ES-I3 (cell line): ENCODE measurements around the gene KIAA1191.
A peak's percentile ranks its signal among the peaks of the same experiment; 100 is the strongest.

ENCODE experiments used
- H3K36me3 ChIP-seq: 2 replicates; pipeline ENCODE4 v1.6.1; 2013; ENCODE audit warnings: mild to moderate bottlenecking, low read length, control low read depth, moderate library complexity; ENCODE audit not compliant: insufficient read depth
- H3K4me1 ChIP-seq: 2 replicates; pipeline ENCODE4 v1.6.1; 2013; ENCODE audit warnings: mild to moderate bottlenecking, control low read depth, low read length; ENCODE audit not compliant: insufficient read depth
- H3K9ac ChIP-seq: 2 replicates; pipeline ENCODE4 v1.6.1; 2013; ENCODE audit warnings: low read depth, mild to moderate bottlenecking, low read length, moderate library complexity
- H3K9me3 ChIP-seq: 2 replicates; pipeline ENCODE4 v1.6.1; 2013; ENCODE audit warnings: mild to moderate bottlenecking, low read length, moderate library complexity; ENCODE audit not compliant: control insufficient read depth, insufficient read depth

KIAA1191 gene

GRCh38 chr5:176383961-176384360, 22.4 kb upstream of the KIAA1191 start:
- Histone ChIP-seq H3K4me1 (no peaks in the 10 kb centered on the region), H3K9me3 (no peaks in the 10 kb centered on the region), H3K36me3 (peaks cover 13% of the 10 kb centered on the region), H3K9ac (no peak overlapping the region)

DNA sequence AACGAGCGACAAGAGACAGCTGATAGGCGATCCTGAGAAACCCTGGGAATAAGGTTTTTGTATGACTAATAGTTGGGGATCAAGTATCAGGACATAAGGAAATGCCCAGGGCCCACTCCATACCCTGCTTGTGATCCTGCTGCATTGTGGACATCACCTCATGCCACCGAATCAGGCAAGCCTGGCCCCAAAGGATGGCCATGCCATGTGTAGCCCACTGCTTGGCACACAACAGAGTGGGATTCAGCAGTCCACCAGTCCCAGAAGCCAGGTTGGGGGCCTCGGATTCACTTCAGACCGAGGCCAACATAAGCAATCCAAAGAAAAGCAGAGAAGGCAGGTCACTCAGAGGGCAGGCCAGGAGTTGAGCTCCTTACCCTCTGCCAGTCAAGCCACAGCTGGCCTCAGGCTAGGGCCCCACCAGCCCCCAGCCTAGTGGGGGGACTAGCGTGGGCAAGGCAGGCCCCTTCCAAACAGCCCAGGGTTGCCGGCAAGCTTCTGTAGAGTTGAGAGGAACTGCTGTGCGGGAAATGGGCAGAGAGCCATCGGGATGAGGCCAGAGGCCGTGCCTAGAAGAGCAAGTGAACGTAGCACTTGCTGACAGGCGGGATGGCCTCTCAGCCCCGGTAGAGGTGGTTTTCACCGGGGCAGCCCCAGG, 21.8 kb upstream of the KIAA1191 start:
- Histone ChIP-seq H3K4me1 (no peaks in the 10 kb centered on the region), H3K9me3 (no peaks in the 10 kb centered on the region), H3K36me3 (peaks cover 13% of the 10 kb centered on the region), H3K9ac (no peak overlapping the region)

- no peak overlapping the region for H3K9ac ChIP-seq
- H3K9me3 ChIP-seq = no peaks in the 10 kb centered on the region
- peaks cover 13% of the 10 kb centered on the region for H3K36me3 ChIP-seq
- H3K4me1 ChIP-seq = no peaks in the 10 kb centered on the region
These were observed 21.2 kb upstream of the KIAA1191 start for GRCh38 chr5:176382721-176383120.

- H3K9me3 ChIP-seq = no peaks in the 10 kb centered on the region
- H3K4me1 ChIP-seq = no peaks in the 10 kb centered on the region
- H3K36me3 ChIP-seq = peaks cover 13% of the 10 kb centered on the region
- no peak overlapping the region for H3K9ac ChIP-seq
These were observed 20.4 kb upstream of the KIAA1191 start for GRCh38 chr5:176381979-176382378.

- H3K36me3 ChIP-seq = peaks cover 13% of the 10 kb centered on the region
- H3K9me3 ChIP-seq = no peaks in the 10 kb centered on the region
- no peaks in the 10 kb centered on the region for H3K4me1 ChIP-seq
- H3K9ac ChIP-seq = no peak overlapping the region
These were observed 19.9 kb upstream of the KIAA1191 start for GRCh38 chr5:176381423-176381822.

GRCh38 chr5:176379881-176380280, 18.3 kb upstream of the KIAA1191 start:
- Histone ChIP-seq H3K9ac (no peak overlapping the region), H3K36me3 (peaks cover 8% of the 10 kb centered on the region), H3K9me3 (no peaks in the 10 kb centered on the region), H3K4me1 (no peaks in the 10 kb centered on the region)

DNA sequence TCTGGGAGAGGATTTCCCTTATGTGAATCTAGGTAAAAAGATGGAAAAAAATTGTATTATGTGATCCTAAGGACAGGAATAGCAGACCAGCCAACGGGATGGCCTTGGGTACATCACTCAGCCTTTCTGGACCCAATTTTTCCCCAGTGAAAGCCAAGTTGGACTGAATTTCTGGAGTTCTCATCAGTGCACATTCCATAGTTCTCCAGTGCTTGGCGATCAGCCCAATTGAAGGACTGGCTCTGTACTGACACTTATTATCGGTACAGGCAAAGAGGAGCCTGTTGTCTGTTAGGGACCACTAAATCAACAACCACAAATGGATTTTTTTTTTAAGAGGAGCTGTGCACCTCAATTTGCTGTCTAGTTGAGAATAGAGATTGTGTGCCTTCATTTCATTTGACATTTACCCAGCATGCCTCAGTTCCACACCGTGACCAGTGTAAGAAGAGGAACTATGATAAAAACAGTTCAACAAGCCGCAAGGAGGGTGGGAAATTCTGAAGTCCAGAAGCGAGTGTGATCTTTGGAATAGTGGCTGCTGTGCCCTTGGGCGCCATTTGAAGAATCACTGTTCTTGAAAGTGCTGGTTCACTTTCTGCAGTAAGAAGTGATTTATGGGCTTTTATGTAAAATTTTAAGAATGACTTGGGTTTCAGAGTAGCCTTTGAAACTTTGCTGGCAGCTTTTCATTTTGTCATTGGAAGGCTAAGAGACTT, 11.7 kb upstream of the KIAA1191 start:
- H3K9ac ChIP-seq = no peak overlapping the region
- no peaks in the 10 kb centered on the region for H3K9me3 ChIP-seq
- no peaks in the 10 kb centered on the region for H3K4me1 ChIP-seq
- no peaks in the 10 kb centered on the region; the same call in 1 of the 2 replicates for H3K36me3 ChIP-seq

DNA sequence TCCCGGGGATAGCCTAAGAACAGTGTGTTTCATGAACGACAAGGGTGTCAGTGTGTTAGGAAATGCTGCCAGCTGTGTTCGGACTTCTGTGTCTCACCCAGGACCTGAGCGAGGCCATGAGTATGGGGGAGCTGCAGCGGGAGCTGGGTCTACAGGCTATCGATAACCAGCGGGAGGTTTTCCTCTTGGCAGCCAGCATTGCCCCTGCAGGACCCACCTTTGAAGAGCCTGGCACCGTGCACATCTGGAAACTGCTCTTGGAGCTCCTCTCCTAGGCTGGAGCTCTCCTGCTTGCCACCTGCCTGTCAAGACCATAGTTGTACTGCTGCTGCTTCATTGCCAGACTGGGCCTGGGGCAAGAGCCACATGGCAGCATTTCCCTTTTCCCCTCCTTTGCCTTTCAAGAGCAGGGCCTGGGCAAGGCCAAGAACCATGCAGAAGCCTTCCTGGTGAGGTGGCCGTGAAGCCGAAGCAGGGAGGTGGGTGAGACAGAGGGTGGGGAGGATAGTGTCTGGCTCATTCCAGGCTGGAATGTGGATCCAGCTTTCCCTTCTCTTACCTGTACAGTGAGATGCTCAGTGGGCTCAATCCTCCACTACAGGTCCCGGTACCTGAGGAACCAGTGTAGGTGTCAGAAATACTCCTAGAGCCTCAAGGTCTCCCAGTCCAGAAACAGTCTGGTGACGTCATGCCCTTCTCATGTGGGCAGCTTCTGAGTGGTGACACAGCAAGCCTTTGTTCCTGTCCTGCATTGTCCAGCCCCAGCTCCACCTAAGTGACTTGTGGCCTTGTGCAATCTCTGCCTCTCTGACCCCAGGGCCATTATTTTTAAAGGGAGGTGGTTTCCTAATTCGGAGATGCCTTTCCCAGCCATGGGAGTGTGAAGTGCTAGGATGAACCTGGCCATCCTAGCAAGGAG, 10.3 kb upstream of the KIAA1191 start:
- Histone ChIP-seq H3K4me1 (no peaks in the 10 kb centered on the region), H3K36me3 (no peaks in the 10 kb centered on the region; the same call in 1 of the 2 replicates), H3K9ac (no peak overlapping the region), H3K9me3 (no peaks in the 10 kb centered on the region)

- H3K4me1 ChIP-seq = no peaks in the 10 kb centered on the region
- H3K9ac ChIP-seq = no peak overlapping the region
- no peaks in the 10 kb centered on the region; the same call in 1 of the 2 replicates for H3K36me3 ChIP-seq
- no peaks in the 10 kb centered on the region for H3K9me3 ChIP-seq
These were observed 8.6 kb upstream of the KIAA1191 start for GRCh38 chr5:176369934-176370711.

DNA sequence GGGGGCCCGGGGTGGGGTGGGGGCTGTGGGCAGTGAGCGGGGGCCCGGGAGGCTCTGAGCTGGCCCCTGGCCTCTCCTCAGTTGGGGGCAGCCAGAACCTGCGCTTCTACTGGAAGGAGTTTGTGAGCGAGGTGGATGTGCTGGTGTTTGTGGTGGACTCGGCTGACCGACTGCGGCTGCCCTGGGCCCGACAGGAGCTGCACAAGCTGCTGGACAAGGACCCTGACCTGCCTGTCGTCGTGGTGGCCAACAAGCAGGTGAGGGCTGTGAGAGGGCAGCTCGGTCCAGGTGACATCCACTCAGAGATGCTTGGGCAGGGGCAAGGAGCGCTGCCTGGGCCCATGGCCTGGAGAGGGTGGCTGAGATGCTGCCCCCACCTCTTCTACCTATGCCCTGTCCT, 7.2 kb upstream of the KIAA1191 start:
- no peaks in the 10 kb centered on the region for H3K4me1 ChIP-seq
- H3K9ac ChIP-seq = no peak overlapping the region
- H3K9me3 ChIP-seq = no peaks in the 10 kb centered on the region
- no peaks in the 10 kb centered on the region; the same call in 1 of the 2 replicates for H3K36me3 ChIP-seq

DNA sequence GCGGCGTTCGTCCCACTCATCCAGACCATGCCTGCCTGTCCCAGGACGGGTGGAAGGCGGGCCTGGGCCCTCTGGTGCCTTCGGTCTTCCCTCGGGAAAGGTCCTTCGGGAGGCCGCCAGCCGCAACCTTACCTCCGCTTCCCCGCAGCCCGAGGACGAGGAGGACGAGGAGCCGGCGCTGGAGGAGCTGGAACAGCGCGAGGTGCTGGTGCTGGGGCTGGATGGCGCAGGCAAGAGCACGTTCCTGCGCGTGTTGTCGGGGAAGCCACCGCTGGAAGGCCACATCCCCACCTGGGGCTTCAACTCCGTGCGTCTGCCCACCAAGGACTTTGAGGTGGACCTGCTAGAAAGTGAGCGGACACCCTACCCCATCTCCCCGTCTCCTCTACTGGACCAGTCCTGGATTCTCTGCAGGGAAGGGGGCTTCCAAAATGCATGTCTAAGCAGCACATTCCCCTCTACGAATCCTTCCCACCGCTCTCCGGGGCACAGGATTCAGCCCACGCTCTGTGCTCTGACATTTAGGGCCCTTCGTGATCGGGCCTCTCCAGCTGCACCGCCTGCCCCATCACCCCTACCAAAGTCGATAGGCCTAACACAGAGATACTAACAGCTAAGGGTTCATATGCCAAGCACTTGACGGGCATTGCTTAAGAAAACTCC, 4.8 kb upstream of the KIAA1191 start:
- Histone ChIP-seq H3K36me3 (no peaks in the 10 kb centered on the region; the same call in 1 of the 2 replicates), H3K9ac (peak overlapping the region; percentile 89), H3K4me1 (no peaks in the 10 kb centered on the region), H3K9me3 (no peaks in the 10 kb centered on the region)

DNA sequence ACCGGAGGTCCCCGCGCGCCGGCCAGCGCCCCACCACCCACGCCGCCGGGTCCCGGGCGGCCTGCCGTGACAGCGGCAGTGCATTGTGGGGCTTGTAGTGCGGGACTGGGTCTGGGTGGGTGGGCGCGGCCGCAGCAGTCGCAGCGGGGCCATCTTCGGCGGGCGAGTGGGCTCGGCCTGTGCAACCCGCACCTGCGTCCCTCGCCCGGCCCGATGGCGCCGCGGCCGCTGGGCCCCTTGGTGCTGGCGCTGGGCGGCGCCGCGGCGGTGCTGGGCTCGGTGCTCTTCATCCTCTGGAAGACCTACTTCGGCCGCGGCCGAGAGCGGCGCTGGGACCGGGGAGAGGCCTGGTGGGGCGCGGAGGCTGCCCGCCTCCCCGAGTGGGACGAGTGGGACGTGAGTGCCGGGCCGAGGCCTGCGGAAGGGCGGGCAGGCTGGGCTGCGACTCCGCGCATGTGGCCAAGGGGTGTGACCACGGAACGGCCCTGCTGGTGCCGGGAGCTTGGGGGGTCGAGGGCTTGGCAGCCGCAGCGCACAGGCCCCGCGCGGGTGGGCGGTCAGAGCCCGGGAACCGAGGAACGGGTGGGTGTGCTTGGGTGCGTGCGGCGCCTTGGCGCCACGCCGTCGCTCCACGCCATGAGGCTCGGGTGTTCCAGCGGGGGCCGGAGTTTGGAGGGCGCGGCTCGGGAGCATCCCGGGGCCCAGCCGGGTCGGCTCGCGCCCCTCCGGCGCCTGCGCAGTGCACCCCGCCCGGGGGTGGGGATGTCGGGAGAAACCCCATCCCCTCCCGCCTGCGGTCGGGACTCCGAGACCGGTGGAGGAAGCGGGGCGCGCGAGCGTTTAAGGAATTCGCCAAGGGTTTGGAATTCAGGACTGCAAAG, 4.0 kb upstream of the KIAA1191 start, which contains the start of gene ARL10:
TSS of gene ARL10 (plus strand) at position 137 of the 881 bp plus-strand sequence. CDS start at position 214, 77 bp downstream.
- H3K36me3 ChIP-seq = no peaks in the 10 kb centered on the region; the same call in 1 of the 2 replicates
- H3K9me3 ChIP-seq = no peaks in the 10 kb centered on the region
- peak within 1 kb of the TSS; percentile 89 for H3K9ac ChIP-seq
- H3K4me1 ChIP-seq = no peaks in the 10 kb centered on the region
